ENCODE measurements around the gene CASKIN2.
"Not testable (repeated sequence)": the region's sequence is repeated elsewhere in the genome, so short reads cannot be mapped to it uniquely, and the experiment has no call there.

CASKIN2 gene

DNA sequence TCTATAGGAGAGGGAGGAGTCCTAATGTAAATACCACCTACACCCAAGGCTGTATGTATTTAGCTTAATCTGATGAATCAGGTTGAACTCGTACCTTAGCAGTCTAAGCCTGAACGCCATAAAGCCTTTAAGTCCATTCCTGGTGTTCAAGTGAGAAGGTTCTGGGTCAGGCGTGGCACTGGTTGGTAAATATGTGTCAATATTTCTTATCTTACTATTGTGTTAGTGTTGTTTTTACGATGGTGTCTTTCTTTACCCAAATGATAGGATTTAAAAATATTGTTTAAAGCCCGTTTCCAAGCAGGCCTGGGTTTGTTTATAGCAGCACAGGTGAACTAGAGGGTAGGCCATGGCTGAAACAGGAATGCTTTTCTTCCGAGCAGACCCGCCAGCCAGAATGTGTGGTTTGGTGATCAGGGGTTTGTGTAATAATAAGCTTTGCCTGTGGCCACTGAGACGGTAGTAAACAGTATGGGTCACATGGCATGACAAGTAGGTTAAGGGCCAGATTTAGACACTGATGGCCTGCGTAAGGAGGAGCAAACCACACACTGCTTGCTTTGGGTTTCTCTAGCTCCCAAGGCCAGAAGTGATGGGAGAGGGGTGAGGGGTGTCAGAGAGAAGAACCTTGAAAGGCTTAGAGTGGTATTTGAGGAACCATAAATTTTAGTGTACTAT lies 55.6 kb downstream of the CASKIN2 start:
- FAIRE-seq, result no peak

DNA sequence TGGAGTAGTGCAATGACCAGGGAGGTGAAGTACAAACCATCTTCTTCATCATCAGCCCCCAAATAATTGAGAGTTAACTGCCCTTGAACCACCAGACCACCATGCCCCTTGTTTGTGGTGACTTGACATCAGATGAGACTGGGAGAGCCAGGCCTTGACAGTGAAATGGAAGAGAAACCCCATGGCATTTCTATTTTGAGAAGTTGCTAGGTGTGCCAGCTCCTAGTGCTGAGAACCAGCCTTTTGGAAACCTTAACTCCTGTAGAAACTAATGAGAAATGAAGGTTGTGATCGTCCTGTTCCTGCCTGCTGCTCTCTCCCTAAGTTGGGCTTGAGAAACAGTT lies 56.1 kb downstream of the CASKIN2 start:
- no peak for FAIRE-seq

- FAIRE-seq, result no peak
Observed at GRCh38 chr17:75457047-75457654, 58.2 kb downstream of the CASKIN2 start.

DNA sequence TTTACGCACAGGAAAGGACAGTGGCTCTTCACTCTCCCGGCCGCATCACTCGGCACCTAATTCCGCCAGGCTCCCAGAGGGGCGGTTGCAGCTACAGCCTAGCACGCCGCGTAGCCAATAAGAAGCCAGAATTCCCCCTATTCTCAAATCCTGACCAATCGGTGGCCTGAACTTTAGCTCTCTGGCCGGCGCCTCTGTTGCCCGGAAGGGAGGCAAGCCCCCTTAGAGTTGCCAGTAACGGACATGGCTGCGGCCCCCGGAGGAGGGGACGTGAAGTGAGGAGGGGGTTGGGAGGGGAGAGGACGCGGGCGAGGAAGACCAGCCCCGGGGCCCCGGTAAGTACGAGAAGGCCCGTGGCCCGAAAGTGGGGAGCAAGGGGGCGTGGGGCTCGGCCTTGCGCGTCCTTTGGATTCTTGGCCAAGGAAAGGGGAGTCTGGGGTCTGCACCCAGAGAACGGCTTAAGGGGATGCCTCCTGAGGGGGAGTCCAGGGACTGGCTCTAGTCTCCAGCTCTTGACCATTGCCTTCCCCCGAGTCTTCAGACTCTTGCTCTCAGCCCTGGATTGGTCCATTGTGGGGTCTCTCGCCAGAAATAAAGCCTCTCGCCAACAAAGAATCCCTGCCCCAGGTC lies 58.8 kb downstream of the CASKIN2 start, which contains the start of gene TMEM94:
Gene TMEM94 (plus strand): TSS at position 219 of the 630 bp plus-strand sequence. CDS start 15,271 bp downstream, outside the sequence.
- peak; percentile 61 for FAIRE-seq

DNA sequence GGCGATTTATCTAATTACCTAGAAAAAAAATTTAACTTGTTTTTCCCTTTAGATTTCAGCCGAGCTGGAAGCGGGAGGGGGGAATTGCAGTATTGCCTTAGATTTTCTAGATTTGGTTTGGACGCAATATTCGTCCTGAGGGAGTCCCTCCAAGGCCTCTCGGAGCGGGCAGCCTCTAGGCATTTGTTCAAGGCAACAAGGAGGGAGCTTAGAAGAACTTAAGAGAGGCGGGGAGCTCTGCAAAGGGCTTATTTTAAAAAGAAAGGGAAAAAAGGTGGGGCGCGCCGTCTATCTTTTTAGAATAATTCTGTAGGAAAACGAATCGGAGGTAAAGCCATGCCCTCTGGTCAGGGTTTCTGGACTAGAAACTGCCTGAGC lies 59.3 kb downstream of the CASKIN2 start:
- no peak for FAIRE-seq

GRCh38 chr17:75454672-75455071 lies 60.7 kb downstream of the CASKIN2 start:
- FAIRE-seq, result not testable (repeated sequence)

- no peak for FAIRE-seq
Observed at GRCh38 chr17:75454193-75454592, 61.1 kb downstream of the CASKIN2 start.

GRCh38 chr17:75450270-75450669 lies 65.1 kb downstream of the CASKIN2 start:
- FAIRE-seq, result no peak

Data from islet of Langerhans (tissue), 1 donor.